ENCODE results near the gene RNU5D-1. TPM values are rescaled to one million over a fixed set of nuclear protein-coding genes. Genes with fewer than 3 reads are reported as not detected.

The RNU5D-1 gene
- total RNA-seq, 1 experiment from 2014 or later, result not detected

- H2BK120ac ChIP-seq (ENCODE audit: low read depth, low read length, poor library complexity, severe bottlenecking), result no peak overlapping the region
Measured at GRCh38 chr1:44724296-44724954, 6.5 kb downstream of the RNU5D-1 start.

More at GRCh38 chr1:44724296-44724954, 6.5 kb downstream of the RNU5D-1 start:
- Histone ChIP-seq H3K79me1 (ENCODE audit: insufficient read depth, low read depth, low read length, poor library complexity, severe bottlenecking) (no peaks in the 10 kb centered on the region), H2BK15ac (ENCODE audit: low read depth, low read length) (no peak overlapping the region), H3K4me1 (ENCODE audit: insufficient read depth, low read length) (no peaks in the 10 kb centered on the region), H3K14ac (ENCODE audit: insufficient read depth, low read length) (no peak overlapping the region), H3K23me2 (ENCODE audit: insufficient read length, low read depth, low read length, poor library complexity, severe bottlenecking) (no peaks in the 10 kb centered on the region), H3K79me2 (ENCODE audit: insufficient read depth, low read length) (no peaks in the 10 kb centered on the region), H3K9me3 (ENCODE audit: control insufficient read depth, low read depth, low read length) (no peaks in the 10 kb centered on the region), H3K56ac (ENCODE audit: insufficient read length, low read depth, low read length) (no peak overlapping the region), H2BK20ac (ENCODE audit: low read depth, low read length, poor library complexity, severe bottlenecking) (no peak overlapping the region), H3K4me2 (ENCODE audit: insufficient read depth, insufficient read length, low read length) (no peak overlapping the region), H4K5ac (ENCODE audit: insufficient read length, low read depth, low read length) (no peak overlapping the region), H3K23ac (ENCODE audit: insufficient read length, low read depth, low read length) (no peak overlapping the region), H3T11ph (ENCODE audit: low read length) (no peak overlapping the region), H2BK12ac (ENCODE audit: insufficient read length, low read depth, low read length) (no peak overlapping the region), H3K27me3 (ENCODE audit: insufficient read depth, low read length) (no peaks in the 10 kb centered on the region), H3K9ac (ENCODE audit: extremely low read depth, insufficient read length, low read length) (no peak overlapping the region), H3K27ac (ENCODE audit: insufficient read length, low read depth, low read length) (no peak overlapping the region), H4K8ac (replicated peaks; ENCODE audit: insufficient read length, low read depth, low read length) (no peak overlapping the region), H4K20me1 (ENCODE audit: control insufficient read depth, insufficient read depth, insufficient read length) (no peaks in the 10 kb centered on the region), H2AK5ac (ENCODE audit: insufficient read length, low read length) (no peak overlapping the region), H2AFZ (ENCODE audit: low read length) (no peak overlapping the region), H2BK5ac (ENCODE audit: insufficient read length, low read length) (no peak overlapping the region), H3K4ac (ENCODE audit: low read depth, low read length) (no peak overlapping the region), H4K91ac (ENCODE audit: insufficient read length, low read depth, low read length) (no peak overlapping the region), H3K18ac (ENCODE audit: insufficient read length, low read depth, low read length) (no peak overlapping the region)
- peaks cover 1% of the 10 kb centered on the region for H3K27me3 Mint-ChIP-seq (ENCODE audit: low read depth)
- DNase-seq, result no peak
- WGBS (ENCODE audit: extremely low coverage, insufficient read length, low lambda C conversion rate), result no CpG with 5 or more reads among the region's 64 CpGs
- TF ChIP-seq, protein P1, sequence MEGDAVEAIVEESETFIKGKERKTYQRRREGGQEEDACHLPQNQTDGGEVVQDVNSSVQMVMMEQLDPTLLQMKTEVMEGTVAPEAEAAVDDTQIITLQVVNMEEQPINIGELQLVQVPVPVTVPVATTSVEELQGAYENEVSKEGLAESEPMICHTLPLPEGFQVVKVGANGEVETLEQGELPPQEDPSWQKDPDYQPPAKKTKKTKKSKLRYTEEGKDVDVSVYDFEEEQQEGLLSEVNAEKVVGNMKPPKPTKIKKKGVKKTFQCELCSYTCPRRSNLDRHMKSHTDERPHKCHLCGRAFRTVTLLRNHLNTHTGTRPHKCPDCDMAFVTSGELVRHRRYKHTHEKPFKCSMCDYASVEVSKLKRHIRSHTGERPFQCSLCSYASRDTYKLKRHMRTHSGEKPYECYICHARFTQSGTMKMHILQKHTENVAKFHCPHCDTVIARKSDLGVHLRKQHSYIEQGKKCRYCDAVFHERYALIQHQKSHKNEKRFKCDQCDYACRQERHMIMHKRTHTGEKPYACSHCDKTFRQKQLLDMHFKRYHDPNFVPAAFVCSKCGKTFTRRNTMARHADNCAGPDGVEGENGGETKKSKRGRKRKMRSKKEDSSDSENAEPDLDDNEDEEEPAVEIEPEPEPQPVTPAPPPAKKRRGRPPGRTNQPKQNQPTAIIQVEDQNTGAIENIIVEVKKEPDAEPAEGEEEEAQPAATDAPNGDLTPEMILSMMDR (conservative IDR thresholded peaks at IDR 0.05), result no peak
- no peaks in the 10 kb centered on the region for H3K36me3 Mint-ChIP-seq (ENCODE audit: insufficient read depth in 1 of 3, low read depth in 3 of 3)
- H3K4me3 Mint-ChIP-seq, result no peak overlapping the region
- peaks cover 14 to 21% of the 10 kb centered on the region in 2 experiments for H3K4me1 Mint-ChIP-seq
- H3K27ac Mint-ChIP-seq, result no peak overlapping the region
- peaks cover 0 to 2% of the 10 kb centered on the region in 2 experiments; a peak in 1 of 5 replicates for H3K9me3 Mint-ChIP-seq

Data from H9 (cell line).